BLaER1 treated with 17β-estradiol and CSF1 and Interleukin-3, amounts not matched to agents 10 nM and 100 nM (cell line): ENCODE results near the gene CFAP100.

Experiments
- H3K27ac ChIP-seq, 11 experiments: shearing (Covaris generic); formaldehyde crosslinking; 2 replicates each; pipeline ENCODE4 v1.8.1; 2022
- H3K27me3 ChIP-seq, 11 experiments: shearing (Covaris generic); formaldehyde crosslinking; 2 replicates each; pipeline ENCODE4 v1.8.1; 2022
- H3K36me3 ChIP-seq, 11 experiments: shearing (Covaris generic); formaldehyde crosslinking; 2 replicates each; pipeline ENCODE4 v1.8.1; 2022
- H3K4me1 ChIP-seq, 10 experiments: shearing (Covaris generic); formaldehyde crosslinking; 2 replicates each; pipeline ENCODE4 v1.8.1; 2022
- H3K4me2 ChIP-seq, 11 experiments: shearing (Covaris generic); formaldehyde crosslinking; 2 replicates each; pipeline ENCODE4 v1.8.1; 2022
- H3K4me3 ChIP-seq, 10 experiments: shearing (Covaris generic); formaldehyde crosslinking; 2 replicates each; pipeline ENCODE4 v1.8.1; 2022
- H3K9ac ChIP-seq, 11 experiments: shearing (Covaris generic); formaldehyde crosslinking; 2 replicates each; pipeline ENCODE4 v1.8.1; 2022
- H3K9me3 ChIP-seq, 11 experiments: shearing (Covaris generic); formaldehyde crosslinking; replicated peaks in 1 of 11; 2 replicates each; pipeline ENCODE4 v1.8.1; 2022
- H4K20me1 ChIP-seq, 11 experiments: shearing (Covaris generic); formaldehyde crosslinking; 2 replicates each; pipeline ENCODE4 v1.8.1; 2022
- Cebpa-rat ChIP-seq, 11 experiments: shearing (Covaris generic); IDR thresholded peaks; 2 replicates each; pipeline ENCODE4 v1.8.1; 2022

CFAP100 gene

DNA sequence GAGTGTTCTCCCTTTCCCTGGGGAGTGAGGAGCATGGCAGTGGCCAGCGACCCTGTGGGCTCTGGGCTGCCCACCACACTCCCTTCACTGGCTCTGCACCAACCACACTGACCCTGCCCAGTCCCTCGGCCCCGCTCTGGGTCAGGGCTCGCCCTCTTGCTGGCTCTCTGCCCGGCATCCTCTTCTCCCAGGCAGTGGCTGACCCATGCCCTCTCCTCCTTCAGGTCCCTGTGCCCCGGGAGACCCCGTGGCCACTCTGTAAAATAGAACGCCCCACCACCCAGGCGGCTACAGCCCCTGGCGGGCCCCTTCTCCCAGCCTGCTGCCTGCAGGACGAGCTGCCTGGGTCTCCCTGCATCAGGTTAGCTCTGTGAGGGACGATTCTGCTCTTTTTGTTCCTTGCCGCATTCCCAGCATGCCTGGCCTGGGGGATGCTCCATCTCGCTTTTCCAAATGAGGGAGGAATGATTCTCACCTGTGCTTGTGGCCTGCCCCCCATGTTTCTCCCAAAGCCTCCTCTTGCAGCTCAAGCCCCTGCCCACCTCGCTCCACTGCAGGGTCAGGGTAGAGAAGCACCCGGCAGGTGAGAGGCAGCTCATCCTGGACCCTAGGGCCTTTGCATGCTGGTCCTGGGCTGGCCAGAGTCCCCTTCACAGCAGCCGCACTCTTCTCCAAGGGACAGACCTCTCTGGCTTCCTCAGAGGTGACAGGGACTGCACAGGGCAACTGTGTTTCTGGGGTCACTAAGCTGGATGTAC is 14.5 kb upstream of the CFAP100 start:
- Histone ChIP-seq H3K4me2 (no peak overlapping the region), H4K20me1 (no peaks in the 10 kb centered on the region; a peak in 1 of 22 replicates), H3K4me3 (no peak overlapping the region), H3K27ac (no peak overlapping the region), H3K9ac (no peak overlapping the region), H3K27me3 (no peaks in the 10 kb centered on the region), H3K36me3 (no peaks in the 10 kb centered on the region), H3K9me3 (no peaks in the 10 kb centered on the region; a peak in 1 of 22 replicates), H3K4me1 (peaks cover 16 to 35% (median 30%) of the 10 kb centered on the region in 10 experiments)
- TF ChIP-seq Cebpa-rat (IDR thresholded peaks at IDR 0.05): no peak

GRCh38 chr3:126381966-126382365 is 12.7 kb upstream of the CFAP100 start:
- Histone ChIP-seq H3K36me3 (no peaks in the 10 kb centered on the region), H3K27ac (no peak overlapping the region), H3K4me3 (no peak overlapping the region), H3K9me3 (no peaks in the 10 kb centered on the region; a peak in 1 of 22 replicates), H3K9ac (no peak overlapping the region), H4K20me1 (no peaks in the 10 kb centered on the region; a peak in 1 of 22 replicates), H3K4me2 (no peak overlapping the region), H3K4me1 (peaks cover 7 to 19% (median 12%) of the 10 kb centered on the region in 10 experiments; a peak in 15 of 20 replicates), H3K27me3 (no peaks in the 10 kb centered on the region)
- TF ChIP-seq Cebpa-rat (IDR thresholded peaks at IDR 0.05): no peak

GRCh38 chr3:126389112-126389793 is 5.5 kb upstream of the CFAP100 start:
- Histone ChIP-seq H3K4me3 (peak overlapping the region in 8 of 10 experiments; percentile 31 to 53 (median 42); a peak in 11 of 20 replicates), H3K9ac (peak overlapping the region; percentile 66 to 82 (median 75); a peak in 21 of 22 replicates), H3K4me2 (peak overlapping the region; percentile 69 to 92 (median 86)), H4K20me1 (peaks cover 0 to 8% (median 0%) of the 10 kb centered on the region in 11 experiments; a peak in 2 of 22 replicates), H3K27ac (peak overlapping the region; percentile 50 to 86 (median 74); a peak in 19 of 22 replicates), H3K9me3 (no peaks in the 10 kb centered on the region), H3K27me3 (peaks cover 0 to 28% (median 0%) of the 10 kb centered on the region in 11 experiments; a peak in 3 of 22 replicates), H3K4me1 (peaks cover 6 to 19% (median 14%) of the 10 kb centered on the region in 10 experiments; a peak in 19 of 20 replicates), H3K36me3 (no peaks in the 10 kb centered on the region)
- TF ChIP-seq Cebpa-rat (IDR thresholded peaks at IDR 0.05): no peak

DNA sequence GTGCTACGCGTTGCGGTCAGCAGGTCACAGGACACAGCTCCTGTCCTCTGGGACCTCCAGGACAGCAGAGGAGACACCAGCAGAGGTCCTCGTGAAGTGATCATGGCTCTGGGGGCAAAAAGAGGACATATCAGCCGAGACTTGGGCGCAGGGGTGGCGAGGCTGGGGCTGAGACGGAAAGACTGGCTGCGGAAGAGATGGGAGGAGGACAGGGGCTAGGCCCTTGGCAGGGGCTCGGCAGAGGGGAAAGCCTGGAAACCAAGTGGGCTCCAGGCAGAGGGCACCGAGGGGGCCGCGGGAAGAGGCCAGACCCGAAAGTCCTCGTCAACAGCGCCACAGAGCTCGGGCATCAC is 4.9 kb upstream of the CFAP100 start:
- H3K9me3 ChIP-seq: no peaks in the 10 kb centered on the region
- H3K27ac ChIP-seq: no peak overlapping the region
- no peak for TF ChIP-seq Cebpa-rat (IDR thresholded peaks at IDR 0.05)
- peak overlapping the region; percentile 69 to 92 (median 86); a peak in 16 of 22 replicates for H3K4me2 ChIP-seq
- no peaks in the 10 kb centered on the region for H3K36me3 ChIP-seq
- peaks cover 0 to 29% (median 0%) of the 10 kb centered on the region in 11 experiments; a peak in 3 of 22 replicates for H3K27me3 ChIP-seq
- H3K4me3 ChIP-seq: no peak overlapping the region
- peaks cover 6 to 19% (median 14%) of the 10 kb centered on the region in 10 experiments; a peak in 19 of 20 replicates for H3K4me1 ChIP-seq
- H4K20me1 ChIP-seq: peaks cover 0 to 8% (median 0%) of the 10 kb centered on the region in 11 experiments; a peak in 2 of 22 replicates
- peak overlapping the region in 1 of 11 experiments; percentile 36; a peak in 1 of 22 replicates for H3K9ac ChIP-seq

- Histone ChIP-seq H3K36me3 (no peaks in the 10 kb centered on the region), H3K27ac (no peak overlapping the region), H3K4me3 (no peak overlapping the region), H3K9ac (no peak overlapping the region; a peak in 1 of 22 replicates), H3K9me3 (no peaks in the 10 kb centered on the region), H4K20me1 (peaks cover 0 to 8% (median 0%) of the 10 kb centered on the region in 11 experiments; a peak in 2 of 22 replicates), H3K4me2 (peak overlapping the region in 4 of 11 experiments; percentile 9 to 33 (median 20); a peak in 6 of 22 replicates), H3K27me3 (peaks cover 0 to 29% (median 0%) of the 10 kb centered on the region in 11 experiments; a peak in 3 of 22 replicates), H3K4me1 (peaks cover 6 to 19% (median 14%) of the 10 kb centered on the region in 10 experiments; a peak in 19 of 20 replicates)
- no peak for TF ChIP-seq Cebpa-rat (IDR thresholded peaks at IDR 0.05)
Observed at GRCh38 chr3:126390201-126390600, 4.5 kb upstream of the CFAP100 start.

GRCh38 chr3:126390751-126391150 is 4.0 kb upstream of the CFAP100 start:
- peaks cover 6 to 19% (median 14%) of the 10 kb centered on the region in 10 experiments; a peak in 19 of 20 replicates for H3K4me1 ChIP-seq
- peaks cover 0 to 8% (median 0%) of the 10 kb centered on the region in 11 experiments; a peak in 2 of 22 replicates for H4K20me1 ChIP-seq
- no peak overlapping the region for H3K4me3 ChIP-seq
- no peak for TF ChIP-seq Cebpa-rat (IDR thresholded peaks at IDR 0.05)
- peak overlapping the region in 7 of 11 experiments; percentile 6 to 40 (median 16); a peak in 8 of 22 replicates for H3K4me2 ChIP-seq
- no peak overlapping the region for H3K9ac ChIP-seq
- no peaks in the 10 kb centered on the region for H3K36me3 ChIP-seq
- H3K27ac ChIP-seq: no peak overlapping the region
- no peaks in the 10 kb centered on the region for H3K9me3 ChIP-seq
- H3K27me3 ChIP-seq: peaks cover 0 to 33% (median 0%) of the 10 kb centered on the region in 11 experiments; a peak in 3 of 22 replicates

DNA sequence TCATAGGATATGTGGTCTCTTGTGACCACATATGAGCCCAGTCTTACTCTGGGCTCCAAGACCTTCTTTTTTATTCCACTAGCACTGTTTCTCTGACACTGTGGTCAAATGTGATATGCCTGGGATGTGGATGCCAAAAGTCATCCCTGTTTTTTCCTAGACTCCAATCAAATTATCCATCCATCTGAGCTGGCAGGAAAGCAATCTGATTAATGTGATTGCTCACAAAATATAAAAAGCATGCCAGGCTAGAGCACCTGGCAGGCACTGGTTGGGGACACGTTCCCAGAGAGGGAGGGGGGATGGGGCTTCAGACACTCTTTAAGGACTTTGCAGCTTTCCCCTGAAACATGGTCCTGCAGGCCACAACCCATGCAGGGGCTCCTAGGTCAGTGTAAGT is 3.1 kb upstream of the CFAP100 start:
- Histone ChIP-seq H3K9me3 (no peaks in the 10 kb centered on the region), H3K27ac (no peak overlapping the region), H3K27me3 (peaks cover 0 to 42% (median 0%) of the 10 kb centered on the region in 11 experiments; a peak in 3 of 22 replicates), H3K4me3 (no peak overlapping the region), H3K9ac (no peak overlapping the region), H4K20me1 (peaks cover 0 to 8% (median 0%) of the 10 kb centered on the region in 11 experiments; a peak in 2 of 22 replicates), H3K4me1 (peaks cover 6 to 19% (median 14%) of the 10 kb centered on the region in 10 experiments; a peak in 19 of 20 replicates), H3K36me3 (no peaks in the 10 kb centered on the region), H3K4me2 (no peak overlapping the region)
- TF ChIP-seq Cebpa-rat (IDR thresholded peaks at IDR 0.05): no peak

DNA sequence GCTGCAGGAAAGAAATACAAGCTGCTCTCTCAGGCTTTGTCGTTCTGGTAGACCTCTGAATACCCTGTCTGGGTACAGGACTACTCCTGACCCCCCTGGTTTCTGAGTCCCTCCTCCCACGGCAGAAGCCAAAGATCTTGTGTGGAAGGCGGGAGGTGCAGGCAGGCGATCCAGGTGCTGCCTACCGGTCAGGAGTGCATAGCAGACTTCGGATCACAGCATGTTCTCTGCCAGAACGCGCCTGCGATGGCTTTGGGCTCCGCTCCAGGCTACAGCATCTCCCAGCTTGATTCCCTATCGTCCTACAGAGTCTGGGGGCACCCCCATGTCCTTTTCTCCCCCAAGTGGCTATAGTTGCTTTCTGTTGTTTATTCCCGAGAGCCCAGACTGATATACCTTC is 2.5 kb upstream of the CFAP100 start:
- no peaks in the 10 kb centered on the region for H3K36me3 ChIP-seq
- no peaks in the 10 kb centered on the region for H3K9me3 ChIP-seq
- H3K4me2 ChIP-seq: no peak overlapping the region
- H3K4me3 ChIP-seq: no peak overlapping the region
- peaks cover 0 to 8% (median 0%) of the 10 kb centered on the region in 11 experiments; a peak in 2 of 22 replicates for H4K20me1 ChIP-seq
- H3K27me3 ChIP-seq: peaks cover 0 to 48% (median 0%) of the 10 kb centered on the region in 11 experiments; a peak in 4 of 22 replicates
- no peak overlapping the region for H3K9ac ChIP-seq
- H3K27ac ChIP-seq: no peak overlapping the region
- peaks cover 6 to 19% (median 14%) of the 10 kb centered on the region in 10 experiments; a peak in 19 of 20 replicates for H3K4me1 ChIP-seq
- TF ChIP-seq Cebpa-rat (IDR thresholded peaks at IDR 0.05): no peak
